ENCODE results near the gene KLRC2.
"Not testable (repeated sequence)": the region's sequence is repeated elsewhere in the genome, so short reads cannot be mapped to it uniquely, and the experiment has no call there.

KLRC2 gene

DNA sequence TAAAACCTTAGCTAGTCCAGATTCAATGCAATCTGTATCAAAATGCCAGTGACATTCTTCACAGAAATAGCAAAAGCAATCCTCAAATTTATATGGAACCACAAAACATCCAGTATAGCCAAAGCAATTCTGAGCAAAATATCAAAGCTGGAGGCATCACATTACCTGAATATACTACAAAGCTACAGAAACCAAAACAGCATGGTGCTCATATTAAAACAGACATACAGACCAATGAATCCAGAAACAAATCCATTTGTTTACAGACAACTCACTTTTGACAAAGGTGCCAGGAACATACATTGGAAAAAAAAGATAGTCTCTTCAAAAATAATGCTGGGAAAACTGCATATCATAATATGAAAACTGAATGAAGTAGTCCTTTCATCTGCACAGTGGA is 31.0 kb downstream of the KLRC2 start:
- DNase-seq: no peak

DNA sequence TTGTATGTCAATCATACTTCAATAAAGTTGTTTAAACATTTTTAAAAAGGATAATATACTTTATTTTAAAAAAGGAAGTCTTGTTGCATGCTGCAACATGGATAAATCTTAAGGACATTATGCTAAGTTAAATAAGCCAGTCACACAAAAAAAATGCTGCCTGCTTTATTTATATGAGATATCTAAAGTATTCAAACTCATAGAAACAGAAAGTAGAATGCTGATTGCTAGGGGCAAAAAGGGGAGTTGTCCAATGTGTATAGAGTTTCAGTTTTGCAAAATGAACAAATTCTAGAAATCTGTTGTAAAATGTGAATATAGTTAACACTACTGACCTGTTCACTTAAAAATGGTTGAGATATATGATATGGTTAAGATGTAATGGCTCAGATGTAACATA is 35.0 kb downstream of the KLRC2 start:
- no peak for DNase-seq

GRCh38 chr12:10398168-10398567 is 37.6 kb downstream of the KLRC2 start:
- DNase-seq: no peak

- DNase-seq: no peak
These were observed 38.5 kb downstream of the KLRC2 start for GRCh38 chr12:10397296-10397695.

DNA sequence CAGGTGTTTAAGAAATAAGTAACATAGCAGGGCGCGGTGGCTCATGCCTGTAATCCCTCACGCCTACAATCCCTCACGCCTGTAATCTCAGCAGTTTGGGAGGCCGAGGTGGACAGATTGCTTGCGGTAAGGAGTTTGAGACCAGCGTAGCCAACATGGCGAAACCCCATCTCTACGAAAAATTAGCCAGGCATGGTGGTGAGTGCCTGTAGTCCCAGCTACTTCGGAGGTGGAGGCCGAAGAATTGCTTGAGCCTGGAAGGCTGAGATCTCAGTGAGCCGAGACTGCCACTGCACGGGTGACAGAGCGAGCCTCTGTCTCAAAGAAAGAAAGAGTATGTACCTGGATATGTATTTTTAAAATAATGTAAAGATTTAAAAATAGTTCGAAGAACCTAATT is 39.6 kb downstream of the KLRC2 start:
- not testable (repeated sequence) for DNase-seq

DNA sequence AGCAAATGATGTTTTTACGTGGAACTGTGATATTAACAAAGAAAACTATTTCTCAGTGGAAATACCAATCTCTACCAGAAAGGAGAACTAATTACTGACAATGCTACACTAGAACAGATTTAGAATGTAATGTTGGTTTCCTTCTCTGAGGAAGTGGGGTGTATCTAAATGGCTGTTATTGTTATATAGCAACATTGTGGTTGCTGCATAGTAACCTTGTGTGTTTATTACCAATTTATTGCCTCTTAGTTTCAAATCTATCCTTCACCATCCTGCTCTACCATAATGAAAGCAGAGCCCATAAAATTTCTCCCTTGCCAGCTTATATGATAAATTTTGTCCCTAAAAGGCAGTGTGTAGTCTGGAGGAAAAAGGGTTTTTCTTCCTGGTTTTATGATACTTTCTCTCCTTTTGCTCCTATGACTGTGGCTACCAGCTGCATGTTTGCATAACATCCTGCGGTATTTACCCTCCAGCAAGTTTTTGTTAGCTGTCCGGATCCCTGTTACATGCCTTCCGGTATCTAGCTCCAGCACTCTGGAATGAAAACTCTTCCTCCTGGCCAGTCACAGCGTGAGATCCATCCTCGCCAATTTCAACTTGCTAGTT is 40.3 kb downstream of the KLRC2 start:
- no peak for DNase-seq

- DNase-seq: not testable (repeated sequence)
These were observed 41.2 kb downstream of the KLRC2 start for GRCh38 chr12:10394531-10395152.

- no peak for DNase-seq
These were observed 42.5 kb downstream of the KLRC2 start for GRCh38 chr12:10393291-10393690.

- DNase-seq: no peak
These were observed 43.3 kb downstream of the KLRC2 start for GRCh38 chr12:10392394-10392930.

DNA sequence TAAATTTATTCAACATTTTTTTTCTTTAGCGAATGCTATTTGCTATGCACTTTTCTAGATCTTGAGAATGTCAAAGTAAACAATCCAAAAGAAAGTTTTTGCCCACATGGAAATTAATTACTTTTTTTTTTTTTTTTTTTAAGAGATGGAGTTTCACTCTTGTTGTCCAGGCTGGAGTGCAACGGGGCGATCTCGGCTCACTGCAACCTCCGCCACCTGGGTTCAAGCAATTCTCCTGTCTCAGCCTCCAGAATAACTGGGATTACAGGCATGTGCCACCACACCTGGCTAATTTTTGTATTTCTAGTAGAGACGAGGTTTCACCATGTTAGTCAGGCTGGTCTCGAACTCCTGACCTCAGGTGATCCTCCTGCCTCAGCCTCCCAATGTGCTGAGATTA is 44.8 kb downstream of the KLRC2 start:
- not testable (repeated sequence) for DNase-seq

- DNase-seq: no peak
These were observed 45.9 kb downstream of the KLRC2 start, which contains the start of gene KLRK1 for GRCh38 chr12:10389904-10390303. KLRK1 (minus strand) TSS chr12:10390041; CDS start chr12:10388810, 1,231 bp downstream.

GRCh38 chr12:10388624-10389413 is 47.0 kb downstream of the KLRC2 start:
- DNase-seq: no peak

GRCh38 chr12:10387498-10387897 is 48.3 kb downstream of the KLRC2 start:
- not testable (repeated sequence) for DNase-seq

- DNase-seq: no peak
These were observed 49.0 kb downstream of the KLRC2 start for GRCh38 chr12:10386857-10387256.

- DNase-seq: no peak
These were observed 50.6 kb downstream of the KLRC2 start for GRCh38 chr12:10385166-10385613.

DNA sequence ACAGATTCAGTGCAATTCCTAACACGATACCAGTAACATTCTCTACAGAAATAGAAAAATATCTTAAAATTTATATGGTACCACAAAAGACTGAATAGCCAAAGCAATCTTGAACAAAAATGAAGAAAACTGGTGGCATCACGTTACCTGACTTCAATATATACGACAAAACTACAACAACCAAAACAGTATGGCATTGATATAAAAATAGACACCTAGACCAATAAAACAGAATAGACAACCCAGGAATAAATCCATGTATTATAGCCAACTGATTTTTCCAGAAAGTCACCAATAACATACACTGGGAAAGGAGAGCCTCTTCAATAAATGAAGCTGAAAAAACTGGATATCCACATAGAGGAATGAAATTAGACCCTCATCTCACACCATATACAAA is 51.6 kb downstream of the KLRC2 start:
- DNase-seq: no peak

GRCh38 chr12:10381928-10382628 is 53.7 kb downstream of the KLRC2 start:
- no peak for DNase-seq
